Measurements from ENCODE around the gene ANO9. TPM values are rescaled to one million over a fixed set of nuclear protein-coding genes. Genes with fewer than 3 reads are reported as not detected.

ANO9 gene
- total RNA-seq, 1 donor, result not detected

- Histone ChIP-seq H3K4me2 (ENCODE audit: insufficient read depth, low read length) (no peak overlapping the region), H3K9me3 (ENCODE audit: low read depth, low read length) (no peaks in the 10 kb centered on the region), H2AFZ (ENCODE audit: low read length) (no peak overlapping the region), H3K4me3 (ENCODE audit: insufficient read depth, low read length) (no peak overlapping the region), H4K20me1 (ENCODE audit: insufficient read depth, low read length) (peaks cover 26% of the 10 kb centered on the region), H3K4me1 (ENCODE audit: insufficient read depth, low read length) (peaks cover 13% of the 10 kb centered on the region), H3K36me3 (ENCODE audit: insufficient read depth, low read length) (peaks cover 10% of the 10 kb centered on the region), H3K27ac (ENCODE audit: low read depth, low read length) (no peak overlapping the region), H3K79me2 (ENCODE audit: insufficient read depth, low read length) (peaks cover 76% of the 10 kb centered on the region), H3K27me3 (ENCODE audit: insufficient read depth, low read length) (no peaks in the 10 kb centered on the region)
- no peak for TF ChIP-seq CTCF (IDR thresholded peaks at IDR 0.05; ENCODE audit: extremely low read depth, low read depth, low read length)
- DNase-seq (ENCODE audit: insufficient read length, low spot score, missing footprints), result peak; percentile 58
These were observed 12.2 kb upstream of the ANO9 start for GRCh38 chr11:454043-454442.

GRCh38 chr11:453564-453963 is 11.8 kb upstream of the ANO9 start:
- peak; percentile 36 for DNase-seq (ENCODE audit: insufficient read length, low spot score, missing footprints)

GRCh38 chr11:452916-453527 is 11.2 kb upstream of the ANO9 start:
- Histone ChIP-seq H3K9me3 (ENCODE audit: low read depth, low read length) (no peaks in the 10 kb centered on the region), H3K4me3 (ENCODE audit: insufficient read depth, low read length) (no peak overlapping the region), H3K36me3 (ENCODE audit: insufficient read depth, low read length) (peaks cover 10% of the 10 kb centered on the region), H3K27me3 (ENCODE audit: insufficient read depth, low read length) (no peaks in the 10 kb centered on the region), H2AFZ (ENCODE audit: low read length) (no peak overlapping the region), H3K4me1 (ENCODE audit: insufficient read depth, low read length) (peaks cover 21% of the 10 kb centered on the region), H3K4me2 (ENCODE audit: insufficient read depth, low read length) (no peak overlapping the region), H3K79me2 (ENCODE audit: insufficient read depth, low read length) (peaks cover 72% of the 10 kb centered on the region), H4K20me1 (ENCODE audit: insufficient read depth, low read length) (peaks cover 26% of the 10 kb centered on the region), H3K27ac (ENCODE audit: low read depth, low read length) (no peak overlapping the region)
- TF ChIP-seq CTCF (IDR thresholded peaks at IDR 0.05; ENCODE audit: extremely low read depth, low read depth, low read length), result no peak
- peak; percentile 52 for DNase-seq (ENCODE audit: insufficient read length, low spot score, missing footprints)

More at GRCh38 chr11:453564-453963, 11.8 kb upstream of the ANO9 start:
- Histone ChIP-seq H3K4me3 (ENCODE audit: insufficient read depth, low read length) (no peak overlapping the region), H3K27me3 (ENCODE audit: insufficient read depth, low read length) (no peaks in the 10 kb centered on the region), H3K79me2 (ENCODE audit: insufficient read depth, low read length) (peaks cover 73% of the 10 kb centered on the region), H3K4me1 (ENCODE audit: insufficient read depth, low read length) (peaks cover 18% of the 10 kb centered on the region), H3K9me3 (ENCODE audit: low read depth, low read length) (no peaks in the 10 kb centered on the region), H3K36me3 (ENCODE audit: insufficient read depth, low read length) (peaks cover 10% of the 10 kb centered on the region), H2AFZ (ENCODE audit: low read length) (no peak overlapping the region), H4K20me1 (ENCODE audit: insufficient read depth, low read length) (peaks cover 26% of the 10 kb centered on the region), H3K4me2 (ENCODE audit: insufficient read depth, low read length) (no peak overlapping the region), H3K27ac (ENCODE audit: low read depth, low read length) (no peak overlapping the region)
- no peak for TF ChIP-seq CTCF (IDR thresholded peaks at IDR 0.05; ENCODE audit: extremely low read depth, low read depth, low read length)

GRCh38 chr11:452203-452744 is 10.5 kb upstream of the ANO9 start:
- Histone ChIP-seq H3K4me1 (ENCODE audit: insufficient read depth, low read length) (peaks cover 21% of the 10 kb centered on the region), H3K27ac (ENCODE audit: low read depth, low read length) (no peak overlapping the region), H3K9me3 (ENCODE audit: low read depth, low read length) (no peaks in the 10 kb centered on the region), H4K20me1 (ENCODE audit: insufficient read depth, low read length) (peaks cover 22% of the 10 kb centered on the region), H3K27me3 (ENCODE audit: insufficient read depth, low read length) (no peaks in the 10 kb centered on the region), H3K36me3 (ENCODE audit: insufficient read depth, low read length) (peaks cover 10% of the 10 kb centered on the region), H2AFZ (ENCODE audit: low read length) (no peak overlapping the region), H3K79me2 (ENCODE audit: insufficient read depth, low read length) (peaks cover 65% of the 10 kb centered on the region), H3K4me2 (ENCODE audit: insufficient read depth, low read length) (no peak overlapping the region), H3K4me3 (ENCODE audit: insufficient read depth, low read length) (no peak overlapping the region)
- TF ChIP-seq CTCF (IDR thresholded peaks at IDR 0.05; ENCODE audit: extremely low read depth, low read depth, low read length), result no peak
- DNase-seq (ENCODE audit: insufficient read length, low spot score, missing footprints), result peak; percentile 85

Data from osteoblast (primary cell).